GM18526 (cell line): ENCODE results near the gene SNX25.

ENCODE experiments used
- POLR2A ChIP-seq: IDR thresholded peaks from 3 replicates; pipeline ENCODE4 v1.6.1; 2011; ENCODE audit not compliant: insufficient read length; ENCODE audit errors: extremely low read depth

SNX25 gene

DNA sequence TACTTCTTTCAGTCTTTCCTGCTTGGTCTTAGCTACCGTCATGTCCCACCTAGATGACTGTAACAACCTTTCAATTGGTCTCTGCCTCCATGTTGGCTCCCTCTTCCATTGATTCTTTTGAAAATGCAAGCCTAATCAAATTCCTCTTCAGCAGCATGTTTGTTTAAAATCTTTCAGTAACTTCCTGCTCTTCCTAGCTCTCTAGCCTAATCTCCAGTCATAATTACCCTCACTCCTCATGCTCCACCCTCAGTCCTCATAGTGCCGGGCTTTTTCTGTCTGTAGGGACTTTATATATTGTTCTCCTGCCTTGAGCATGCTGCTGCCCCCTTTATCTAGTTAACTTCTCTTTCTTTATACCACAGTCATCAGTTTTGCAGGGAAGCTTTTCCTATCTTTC, 12.1 kb downstream of the SNX25 start:
- TF ChIP-seq POLR2A = no peak

DNA sequence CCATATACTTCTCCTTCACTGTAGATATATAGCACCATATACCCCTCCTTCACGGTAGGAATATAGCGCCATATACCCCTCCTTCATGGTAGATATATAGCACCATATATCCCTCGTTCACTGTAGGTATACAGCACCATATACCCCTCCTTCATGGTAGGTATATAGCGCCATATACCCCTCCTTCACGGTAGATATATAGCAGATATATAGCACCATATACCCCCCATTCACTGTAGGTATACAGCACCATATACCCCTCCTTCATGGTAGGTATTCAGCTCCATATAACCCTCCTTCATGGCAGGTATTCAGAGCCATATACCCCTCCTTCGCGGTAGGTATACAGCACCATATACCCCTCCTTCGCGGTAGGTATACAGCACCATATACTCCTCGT, 12.5 kb downstream of the SNX25 start:
- TF ChIP-seq POLR2A = no peak

DNA sequence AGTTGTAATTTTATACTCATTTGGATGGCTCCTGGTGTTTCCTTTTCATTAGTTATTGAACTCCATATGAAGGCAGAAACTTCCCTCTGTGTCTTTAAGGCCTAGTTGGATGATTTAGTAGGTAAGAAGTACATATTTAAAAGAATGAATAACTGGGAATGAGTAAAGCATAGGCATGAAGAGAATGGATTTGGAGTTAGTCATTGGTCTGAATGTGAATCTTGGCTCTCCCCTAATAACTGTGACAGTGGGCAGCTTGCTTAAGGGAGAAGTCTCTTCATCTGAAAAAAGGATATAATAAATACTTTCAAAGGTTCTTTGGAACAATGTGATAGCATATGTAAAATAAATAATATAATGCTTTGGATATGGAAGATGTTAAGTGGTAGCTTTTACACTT, 13.2 kb downstream of the SNX25 start:
- TF ChIP-seq POLR2A = no peak

DNA sequence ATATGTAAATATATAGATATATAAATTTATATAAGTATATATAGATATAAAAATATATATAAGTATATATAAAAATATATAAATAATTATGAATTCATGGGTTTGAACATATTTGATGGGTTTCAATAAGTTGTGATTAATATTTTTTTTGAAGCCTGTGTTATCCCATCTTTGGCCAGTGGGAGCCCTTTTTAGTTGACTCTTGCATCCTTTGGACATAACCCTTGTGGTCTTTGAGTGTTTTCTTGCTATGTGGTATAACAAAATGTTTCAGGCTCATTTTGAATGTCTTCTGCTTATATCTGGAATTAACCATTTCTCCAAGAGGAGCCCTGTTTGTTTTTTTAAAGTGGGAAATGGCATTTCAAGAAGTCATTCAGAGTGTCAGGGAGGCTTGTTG, 15.2 kb downstream of the SNX25 start:
- TF ChIP-seq POLR2A = no peak

DNA sequence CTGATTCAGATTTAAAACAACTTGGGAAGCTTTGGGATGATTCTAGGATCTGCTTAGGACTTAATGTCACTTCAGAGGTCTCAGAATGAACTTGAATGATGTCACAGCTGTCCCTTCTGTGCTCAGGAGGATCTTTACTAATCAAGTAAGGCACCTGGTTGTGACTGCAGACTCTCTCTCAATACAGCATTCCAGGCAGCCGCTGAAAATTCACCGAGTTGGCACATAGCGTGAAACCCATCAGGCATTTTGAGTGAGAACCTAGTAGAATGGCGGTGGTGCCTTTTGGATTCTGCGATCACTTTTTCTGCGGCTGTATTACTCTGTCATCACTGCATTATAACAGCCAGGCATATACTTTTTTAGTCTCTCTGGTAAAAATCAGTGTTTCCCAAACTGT, 16.5 kb downstream of the SNX25 start:
- TF ChIP-seq POLR2A = no peak

DNA sequence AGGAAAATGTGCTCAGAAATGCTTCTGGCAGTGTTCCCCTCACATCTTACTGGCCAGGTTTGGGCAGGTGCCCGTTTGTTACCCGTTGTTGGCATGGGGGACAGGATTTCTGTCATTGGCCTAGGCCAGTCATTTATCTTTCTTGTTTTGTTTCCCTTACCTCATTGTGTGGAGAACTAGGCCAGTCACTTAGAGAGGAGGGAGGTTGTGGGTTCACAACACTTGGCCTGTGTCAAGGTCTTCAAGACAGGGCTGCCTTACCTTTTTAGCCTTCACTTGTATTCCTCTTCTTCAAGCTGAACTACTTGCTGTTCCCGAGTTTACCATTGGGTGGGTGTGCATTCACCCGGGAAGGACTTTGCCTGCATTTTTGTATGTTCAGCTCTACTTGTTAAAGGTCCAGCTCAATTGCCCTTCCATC, 17.7 kb downstream of the SNX25 start:
- TF ChIP-seq POLR2A = no peak

DNA sequence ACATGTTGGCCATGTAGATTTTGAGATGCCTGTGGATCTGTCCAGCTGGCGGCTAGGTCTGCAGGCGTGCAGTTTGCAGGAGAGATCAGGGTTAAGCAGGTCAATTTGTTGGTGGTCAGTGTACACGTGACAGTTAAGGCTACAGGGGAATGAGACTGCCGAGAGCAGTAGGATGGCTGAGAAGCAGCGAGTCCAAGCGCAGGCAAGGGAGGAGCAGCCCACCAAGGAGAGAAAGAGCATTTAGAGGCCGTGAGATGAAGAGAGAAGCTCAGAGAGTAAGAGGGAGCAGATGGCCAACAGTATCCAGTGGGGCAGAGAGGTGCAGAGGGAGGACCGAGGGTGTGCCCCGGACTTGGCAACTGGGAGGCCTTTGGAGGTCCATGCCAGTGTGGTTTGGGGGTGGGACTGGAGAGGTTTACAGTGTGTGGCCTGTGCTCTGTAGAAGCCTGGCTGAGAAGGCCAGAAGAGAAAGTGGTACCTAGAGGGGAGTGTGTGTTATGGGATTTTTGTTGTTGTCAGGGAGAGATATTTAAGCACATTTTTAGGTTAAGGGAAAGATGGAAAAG, 18.4 kb downstream of the SNX25 start:
- no peak for TF ChIP-seq POLR2A

DNA sequence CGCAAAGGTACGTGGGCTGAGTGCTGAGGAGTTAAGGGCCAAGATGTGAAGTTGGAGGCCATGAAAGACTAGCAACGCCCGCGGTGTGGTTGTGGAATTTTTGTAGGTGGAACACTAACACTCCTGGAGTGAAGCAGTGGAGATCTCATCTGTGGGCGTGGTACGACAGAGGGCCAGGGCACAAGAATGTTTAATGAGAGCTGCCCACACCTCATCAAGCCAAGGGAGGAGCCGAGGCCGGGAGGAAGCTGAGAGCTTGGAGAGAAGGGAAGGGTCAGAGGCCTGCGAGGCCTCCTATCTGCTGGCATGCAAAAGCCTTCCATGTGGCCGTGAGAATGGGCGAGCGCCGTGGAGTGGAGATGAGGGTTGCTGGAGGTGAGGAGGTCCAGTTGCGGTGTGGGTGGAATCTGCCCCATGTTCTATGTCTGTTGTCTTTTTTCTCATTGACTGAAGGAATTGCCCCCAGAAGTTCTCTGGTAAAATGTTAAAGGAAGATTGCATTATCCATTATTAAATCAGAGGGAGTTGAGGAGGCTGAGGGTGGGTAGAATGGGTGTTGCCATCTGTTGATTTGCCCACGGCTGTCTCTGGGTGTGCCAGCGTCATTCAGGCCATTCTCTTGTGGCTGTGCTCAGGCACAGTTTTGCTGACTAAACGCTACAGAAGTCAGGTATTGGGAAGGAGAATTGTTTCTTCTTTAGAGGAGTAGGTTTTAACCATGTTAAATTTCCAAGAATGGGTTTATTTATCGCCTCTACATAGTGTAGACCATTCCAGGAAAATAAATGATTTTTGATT, 19.8 kb downstream of the SNX25 start:
- no peak for TF ChIP-seq POLR2A

DNA sequence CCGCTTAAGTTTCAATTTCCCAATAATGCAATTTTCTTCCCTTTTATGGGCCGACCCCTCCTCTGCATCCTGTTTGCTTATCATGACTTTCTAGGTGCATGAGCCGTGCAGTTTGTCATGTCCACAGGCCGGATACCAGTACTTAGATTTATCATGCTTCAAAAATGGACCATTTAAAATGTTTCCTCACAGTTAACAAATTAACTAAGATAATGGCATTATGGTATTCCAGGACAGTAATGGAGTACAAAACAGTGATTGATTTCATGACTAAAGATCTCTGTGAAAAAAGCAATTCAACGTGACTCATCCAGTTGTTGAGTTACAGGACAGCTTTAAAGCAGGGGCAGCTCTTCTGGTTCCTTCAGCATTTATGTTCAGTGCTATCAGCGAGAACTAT, 23.0 kb downstream of the SNX25 start:
- TF ChIP-seq POLR2A = no peak

DNA sequence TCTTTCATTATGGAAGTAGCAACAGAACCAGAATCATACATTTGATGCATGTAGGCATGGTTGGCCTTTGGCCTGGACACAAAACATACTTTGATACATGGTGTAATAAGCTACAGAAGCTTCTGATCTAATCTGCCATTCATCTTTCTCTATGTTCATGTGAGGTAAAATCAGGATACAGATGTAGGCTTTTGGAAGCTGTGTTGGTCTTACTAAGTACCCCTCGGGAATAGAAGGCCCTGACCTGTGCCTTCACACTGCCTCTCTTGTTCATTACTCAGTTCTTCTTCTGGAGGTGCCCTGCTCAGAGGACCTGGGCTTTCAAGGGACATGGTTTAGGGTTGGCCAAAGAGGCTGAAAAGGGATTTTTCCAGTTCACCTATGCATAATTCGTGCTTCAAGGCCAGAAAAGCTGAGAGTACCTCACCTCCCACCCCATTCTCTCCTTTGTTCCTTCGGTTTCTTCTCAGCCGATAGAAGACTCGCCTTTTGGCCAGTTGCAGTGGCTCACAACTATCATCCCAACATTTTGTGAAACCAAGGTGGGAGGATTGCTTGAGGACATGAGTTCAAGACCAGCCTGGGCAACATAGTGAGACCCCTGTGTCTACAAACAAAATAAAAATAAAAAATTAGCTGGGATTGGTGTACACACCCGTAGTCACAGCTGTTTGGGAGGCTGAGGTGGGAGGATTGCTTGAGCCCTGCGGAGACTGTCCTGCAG, 25.9 kb downstream of the SNX25 start:
- no peak for TF ChIP-seq POLR2A

DNA sequence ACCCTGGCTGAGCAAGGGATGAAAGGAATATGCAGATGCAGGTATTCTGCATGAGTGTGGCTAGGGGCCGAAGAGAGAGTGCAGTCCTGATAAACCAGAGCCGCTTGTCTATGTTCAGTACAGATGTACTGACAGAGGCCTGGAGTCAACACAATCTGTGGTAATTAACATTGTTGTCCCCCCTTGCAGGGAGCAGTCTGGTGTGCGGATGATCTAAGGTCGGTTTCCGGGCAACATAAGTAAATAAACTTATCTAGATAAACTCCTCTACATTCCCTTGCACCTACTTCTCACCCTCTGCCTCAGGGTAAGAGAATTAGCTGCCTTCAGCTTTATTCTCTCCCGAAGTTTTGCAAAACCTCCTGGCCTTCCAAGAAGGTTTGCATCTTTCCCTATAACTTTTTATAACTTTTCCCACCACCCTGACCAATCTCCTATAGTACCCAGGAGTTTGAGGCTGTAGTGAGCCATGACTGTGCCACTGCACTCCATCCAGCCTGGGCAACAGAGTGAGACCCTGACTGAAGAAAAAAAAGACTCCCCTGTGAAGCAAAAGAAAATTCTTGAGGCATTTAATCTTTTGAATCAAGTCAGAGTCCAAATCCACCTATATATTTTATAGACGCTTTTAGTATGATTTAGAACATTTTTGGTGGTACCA, 26.6 kb downstream of the SNX25 start:
- TF ChIP-seq POLR2A = no peak

DNA sequence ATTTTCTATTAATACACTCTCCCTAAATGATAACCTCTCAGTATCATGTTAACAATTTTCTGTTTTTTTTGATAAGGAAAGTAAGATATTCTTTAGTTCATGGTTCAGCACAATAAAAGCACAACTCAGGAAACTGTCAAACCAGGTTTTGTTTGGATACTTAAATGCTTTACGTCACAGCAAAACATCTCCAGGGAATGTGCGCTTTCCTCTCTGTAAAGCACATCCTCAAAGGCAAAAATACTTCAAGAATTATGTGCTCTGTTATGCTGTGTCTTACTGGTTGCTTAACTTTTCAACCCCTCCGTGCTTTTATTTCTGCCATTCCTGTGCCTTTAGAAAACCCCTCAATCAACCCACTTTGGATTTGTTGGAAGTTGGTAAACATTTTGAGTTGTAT, 27.8 kb downstream of the SNX25 start:
- TF ChIP-seq POLR2A = no peak

DNA sequence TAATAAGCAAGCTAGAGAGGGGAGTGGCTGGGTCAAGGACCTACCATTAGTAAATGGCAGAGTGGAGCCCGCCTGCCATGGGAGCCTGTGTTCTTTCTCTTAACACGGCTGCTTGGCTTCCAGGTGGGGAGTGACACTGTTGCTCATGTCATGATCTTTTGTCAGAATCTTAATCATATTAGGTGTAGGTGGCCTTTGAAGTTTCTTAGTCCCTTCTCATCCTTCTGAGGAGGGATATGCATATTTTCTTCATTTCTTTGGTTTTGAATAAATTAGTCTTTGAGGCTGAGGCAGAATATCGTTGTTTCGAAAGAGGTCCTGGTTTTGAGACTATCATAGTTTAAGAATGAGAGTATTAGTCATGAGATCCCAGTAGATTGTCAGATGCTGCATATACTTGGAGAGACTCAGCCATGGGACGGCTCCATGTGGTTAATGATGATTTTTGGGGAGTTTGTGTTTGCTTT, 28.9 kb downstream of the SNX25 start:
- TF ChIP-seq POLR2A = no peak

DNA sequence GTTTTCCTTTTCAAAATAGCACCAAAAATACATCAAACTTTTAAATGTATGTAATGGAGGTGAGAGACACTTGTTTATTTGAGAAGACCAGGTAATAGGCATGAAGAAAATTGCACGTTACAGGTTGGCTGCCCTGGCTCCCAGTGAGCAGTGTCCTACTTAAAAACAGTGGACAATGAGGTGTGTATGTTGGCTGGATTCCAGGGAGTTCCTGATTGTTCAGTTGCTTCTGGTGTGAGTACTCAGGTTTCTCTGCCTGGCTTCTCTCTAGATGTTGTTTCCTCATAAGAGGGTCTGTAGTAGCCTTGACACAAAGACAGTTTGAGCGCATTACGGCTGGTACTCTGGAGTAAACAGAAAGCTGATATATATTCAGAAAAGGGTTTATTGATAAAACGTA, 29.4 kb downstream of the SNX25 start:
- TF ChIP-seq POLR2A = no peak

DNA sequence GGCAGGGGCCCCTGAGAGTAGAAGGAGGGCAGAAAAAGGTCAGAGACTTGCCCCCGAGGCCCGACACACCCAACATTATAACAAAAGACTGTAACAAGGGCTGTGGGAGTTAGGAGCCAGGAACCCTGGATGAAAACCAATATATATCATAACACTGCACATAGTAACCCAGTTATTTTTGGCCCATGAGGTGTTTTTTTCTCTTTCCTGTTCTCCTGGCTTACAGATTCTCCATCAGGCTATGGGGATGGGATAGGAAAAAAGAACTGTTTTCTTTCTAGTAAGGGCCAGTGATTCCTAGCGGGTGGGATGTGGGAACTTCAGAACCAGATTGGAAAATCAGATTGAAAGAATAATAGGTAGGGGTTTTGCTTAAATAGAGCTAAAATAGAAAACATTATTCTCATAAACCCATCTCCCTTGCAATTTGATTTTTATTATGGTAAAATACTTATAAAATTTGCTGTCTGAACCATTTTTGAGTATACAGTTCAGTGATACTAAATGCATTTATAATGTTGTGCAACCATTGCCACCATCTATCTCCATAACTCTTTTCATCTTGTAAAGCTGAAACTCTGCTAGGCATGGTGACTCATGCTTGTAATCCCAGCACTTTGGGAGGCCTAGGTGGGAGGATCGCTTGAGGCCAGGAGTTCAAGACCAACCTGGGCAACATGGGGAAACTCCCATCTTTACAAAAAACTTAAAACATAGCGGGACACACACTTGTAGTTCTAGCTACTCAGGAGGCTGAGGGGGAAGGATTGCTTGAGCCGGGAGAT, 33.5 kb downstream of the SNX25 start:
- no peak for TF ChIP-seq POLR2A
